ENCODE data around the gene DOK5. TPM values are rescaled to one million over a fixed set of nuclear protein-coding genes. Genes with fewer than 3 reads are reported as not detected.

The DOK5 gene
- total RNA-seq, 2 experiments from 2014 or later: not detected

DNA sequence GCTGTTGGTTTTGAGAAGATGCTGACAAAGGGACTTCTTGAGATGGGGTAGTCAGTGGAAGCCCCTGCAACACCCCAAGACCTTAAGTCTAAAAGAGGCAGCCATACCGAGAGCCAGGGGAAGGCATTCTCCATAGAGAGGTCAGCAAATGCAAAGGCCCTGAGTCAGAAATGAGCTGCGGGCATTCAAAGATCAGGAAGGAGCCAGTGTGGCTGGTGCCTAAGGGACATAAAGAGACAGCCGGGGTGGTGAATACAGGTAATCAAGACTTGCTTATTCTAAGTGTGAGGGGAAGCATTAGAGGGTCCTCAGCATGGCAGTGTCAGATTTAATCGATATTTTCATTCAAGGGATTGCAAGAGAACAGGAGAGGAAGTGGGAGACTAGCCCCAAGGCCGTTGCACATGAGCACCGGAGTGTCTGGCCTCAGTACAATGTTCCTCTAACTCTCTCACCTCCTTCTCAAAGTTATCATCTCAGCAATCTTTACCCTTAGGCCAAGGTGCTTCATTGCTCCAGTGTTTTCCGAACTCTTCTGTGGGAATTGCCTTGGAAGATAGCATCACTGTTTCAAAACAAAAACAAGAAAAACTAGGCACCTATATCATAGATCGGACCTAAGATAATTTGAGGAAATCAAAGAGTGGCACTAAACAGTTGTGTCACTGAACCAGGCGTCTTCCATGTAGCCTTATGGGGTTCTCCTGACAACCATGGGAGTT is 173.2 kb downstream of the DOK5 start:
- H3K27ac ChIP-seq (ENCODE audit: low read depth, low read length, poor library complexity, severe bottlenecking): no peak overlapping the region
- no peak overlapping the region for H3K4me2 ChIP-seq (ENCODE audit: low read length)
- ChIA-PET CTCF (ENCODE audit: unreplicated experiment) (no interaction called here), POLR2A (no interaction called here)
- no peaks in the 10 kb centered on the region for H4K20me1 ChIP-seq (ENCODE audit: insufficient read depth, low read length)
- H2AFZ ChIP-seq (ENCODE audit: low read length): no peak overlapping the region; the same call in 1 of the 2 replicates
- no peak overlapping the region for H3K4me3 ChIP-seq (ENCODE audit: low read depth, low read length, poor library complexity, severe bottlenecking)
- no TSS peak for BruUV-seq (replicated peaks)
- no peak for DNase-seq (ENCODE audit: low spot score)
- H3K9me2 ChIP-seq (ENCODE audit: insufficient read depth, low read length): no peaks in the 10 kb centered on the region
- intact Hi-C loops (cut with micrococcal nuclease; ENCODE audit: unreplicated experiment): loop anchor here (5.0 kb wide), 1 partner anchor 431 kb away; no protein-coding TSS in a partner anchor
- no peaks in the 10 kb centered on the region for H3K36me3 ChIP-seq (ENCODE audit: insufficient read depth, low read length)
- no peaks in the 10 kb centered on the region for H3K9me3 ChIP-seq (ENCODE audit: low read length)
- no peaks in the 10 kb centered on the region for H3K4me1 ChIP-seq (ENCODE audit: insufficient read depth, low read length, poor library complexity, severe bottlenecking)
- no peaks in the 10 kb centered on the region for H3K79me2 ChIP-seq (ENCODE audit: insufficient read depth, low read depth, low read length)
- TF ChIP-seq EZH2phosphoT487 (IDR thresholded peaks at IDR 0.05; ENCODE audit: borderline replicate concordance, low read depth, low read length): no peak
- TF ChIP-seq, protein P1, sequence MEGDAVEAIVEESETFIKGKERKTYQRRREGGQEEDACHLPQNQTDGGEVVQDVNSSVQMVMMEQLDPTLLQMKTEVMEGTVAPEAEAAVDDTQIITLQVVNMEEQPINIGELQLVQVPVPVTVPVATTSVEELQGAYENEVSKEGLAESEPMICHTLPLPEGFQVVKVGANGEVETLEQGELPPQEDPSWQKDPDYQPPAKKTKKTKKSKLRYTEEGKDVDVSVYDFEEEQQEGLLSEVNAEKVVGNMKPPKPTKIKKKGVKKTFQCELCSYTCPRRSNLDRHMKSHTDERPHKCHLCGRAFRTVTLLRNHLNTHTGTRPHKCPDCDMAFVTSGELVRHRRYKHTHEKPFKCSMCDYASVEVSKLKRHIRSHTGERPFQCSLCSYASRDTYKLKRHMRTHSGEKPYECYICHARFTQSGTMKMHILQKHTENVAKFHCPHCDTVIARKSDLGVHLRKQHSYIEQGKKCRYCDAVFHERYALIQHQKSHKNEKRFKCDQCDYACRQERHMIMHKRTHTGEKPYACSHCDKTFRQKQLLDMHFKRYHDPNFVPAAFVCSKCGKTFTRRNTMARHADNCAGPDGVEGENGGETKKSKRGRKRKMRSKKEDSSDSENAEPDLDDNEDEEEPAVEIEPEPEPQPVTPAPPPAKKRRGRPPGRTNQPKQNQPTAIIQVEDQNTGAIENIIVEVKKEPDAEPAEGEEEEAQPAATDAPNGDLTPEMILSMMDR (conservative IDR thresholded peaks at IDR 0.05; ENCODE audit: low read length): no peak

DNA sequence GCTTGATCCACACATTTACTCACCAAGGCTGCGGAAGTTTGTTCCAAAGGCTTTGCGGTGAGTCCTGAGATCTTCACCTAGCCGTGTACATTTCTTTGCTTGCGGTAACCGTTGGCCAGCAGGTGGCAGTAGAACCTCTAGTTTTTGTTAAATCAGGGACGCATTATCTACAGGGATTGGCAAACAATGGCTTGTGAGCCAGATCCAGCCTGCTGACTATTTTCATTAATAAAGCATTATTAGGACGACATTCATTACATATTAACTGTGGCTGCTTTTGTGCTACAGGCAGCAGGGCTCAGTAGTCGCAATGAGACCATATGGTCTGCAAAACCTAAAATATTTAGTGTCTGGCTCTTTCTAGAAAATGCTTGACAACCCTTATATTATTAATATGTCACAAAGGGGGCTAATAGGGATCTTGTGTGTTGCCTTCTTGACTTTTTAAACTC is 174.1 kb downstream of the DOK5 start:
- H3K79me2 ChIP-seq (ENCODE audit: insufficient read depth, low read depth, low read length): no peaks in the 10 kb centered on the region
- intact Hi-C loops (cut with micrococcal nuclease; ENCODE audit: unreplicated experiment): loop anchor here (5.0 kb wide), 1 partner anchor 432 kb away; no protein-coding TSS in a partner anchor
- no peak overlapping the region for H2AFZ ChIP-seq (ENCODE audit: low read length)
- no peak overlapping the region for H3K4me2 ChIP-seq (ENCODE audit: low read length)
- DNase-seq (ENCODE audit: low spot score): peak; percentile 66
- no peaks in the 10 kb centered on the region for H4K20me1 ChIP-seq (ENCODE audit: insufficient read depth, low read length)
- H3K4me3 ChIP-seq (ENCODE audit: low read depth, low read length, poor library complexity, severe bottlenecking): no peak overlapping the region
- BruUV-seq (replicated peaks): no TSS peak
- CTCF ChIA-PET (ENCODE audit: unreplicated experiment): no interaction called here
- POLR2A ChIA-PET: no interaction called here
- H3K9me3 ChIP-seq (ENCODE audit: low read length): no peaks in the 10 kb centered on the region
- H3K9me2 ChIP-seq (ENCODE audit: insufficient read depth, low read length): no peaks in the 10 kb centered on the region
- no peak for TF ChIP-seq EZH2phosphoT487 (IDR thresholded peaks at IDR 0.05; ENCODE audit: borderline replicate concordance, low read depth, low read length)
- TF ChIP-seq, protein P1 (conservative IDR thresholded peaks at IDR 0.05; ENCODE audit: low read length): peak; percentile 91
- H3K27ac ChIP-seq (ENCODE audit: low read depth, low read length, poor library complexity, severe bottlenecking): no peak overlapping the region
- H3K4me1 ChIP-seq (ENCODE audit: insufficient read depth, low read length, poor library complexity, severe bottlenecking): no peaks in the 10 kb centered on the region
- no peaks in the 10 kb centered on the region for H3K36me3 ChIP-seq (ENCODE audit: insufficient read depth, low read length)

DNA sequence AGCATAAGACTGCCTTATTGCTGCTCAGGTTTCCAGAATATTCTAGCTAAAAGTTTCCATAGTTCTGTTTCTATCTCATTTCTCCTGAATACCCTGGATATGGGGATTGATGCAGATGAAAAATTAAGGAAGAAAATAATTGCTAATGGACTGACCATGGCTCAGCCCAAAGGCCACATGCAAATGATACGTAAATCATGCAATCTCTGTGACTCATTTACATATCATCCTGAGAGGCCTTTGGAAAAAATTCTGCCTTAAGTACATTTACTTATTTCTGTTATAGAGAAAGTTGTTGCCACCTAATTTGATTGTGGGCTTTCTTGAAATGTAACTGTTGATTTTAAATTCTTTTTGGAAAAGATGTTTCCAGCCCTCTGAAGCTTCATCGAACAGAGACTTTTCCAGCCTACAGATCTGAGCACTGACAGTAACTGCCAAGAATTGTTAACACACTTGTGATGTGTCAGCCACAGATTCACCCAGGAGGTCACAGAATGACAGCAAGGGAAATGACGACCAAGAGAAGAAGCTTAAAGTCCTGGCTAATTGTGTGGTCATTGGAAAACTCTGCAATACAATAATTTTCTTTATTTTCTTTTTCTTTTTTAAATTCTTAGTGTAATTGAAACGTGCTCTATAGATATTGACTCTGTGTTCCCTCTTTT is 174.8 kb downstream of the DOK5 start:
- no peak overlapping the region for H3K4me3 ChIP-seq (ENCODE audit: low read depth, low read length, poor library complexity, severe bottlenecking)
- no peaks in the 10 kb centered on the region for H3K4me1 ChIP-seq (ENCODE audit: insufficient read depth, low read length, poor library complexity, severe bottlenecking)
- TF ChIP-seq, protein P1 (conservative IDR thresholded peaks at IDR 0.05; ENCODE audit: low read length): no peak
- no peak for TF ChIP-seq EZH2phosphoT487 (IDR thresholded peaks at IDR 0.05; ENCODE audit: borderline replicate concordance, low read depth, low read length)
- no peaks in the 10 kb centered on the region for H3K9me2 ChIP-seq (ENCODE audit: insufficient read depth, low read length)
- no peak for DNase-seq (ENCODE audit: low spot score)
- H4K20me1 ChIP-seq (ENCODE audit: insufficient read depth, low read length): no peaks in the 10 kb centered on the region
- H3K4me2 ChIP-seq (ENCODE audit: low read length): no peak overlapping the region
- H3K9me3 ChIP-seq (ENCODE audit: low read length): no peaks in the 10 kb centered on the region
- POLR2A ChIA-PET: no interaction called here
- no peaks in the 10 kb centered on the region for H3K36me3 ChIP-seq (ENCODE audit: insufficient read depth, low read length)
- CTCF ChIA-PET (ENCODE audit: unreplicated experiment): no interaction called here
- H3K79me2 ChIP-seq (ENCODE audit: insufficient read depth, low read depth, low read length): no peaks in the 10 kb centered on the region
- no peak overlapping the region for H2AFZ ChIP-seq (ENCODE audit: low read length)
- intact Hi-C loops (cut with micrococcal nuclease; ENCODE audit: unreplicated experiment): no loop called here
- no TSS peak for BruUV-seq (replicated peaks)
- H3K27ac ChIP-seq (ENCODE audit: low read depth, low read length, poor library complexity, severe bottlenecking): no peak overlapping the region

All from OCI-LY7 (cell line).